Measurements from ENCODE around the gene ZNF398. TPM values are rescaled to one million over a fixed set of nuclear protein-coding genes. Genes with fewer than 3 reads are reported as not detected.
A peak's percentile ranks its signal among the peaks of the same experiment; 100 is the strongest.

The ZNF398 gene
- total and polyA plus RNA-seq, 9 of the 15 experiments (the other 6 are each of a cell fraction or from before 2014, with no cell fraction given), result 4.0 to 18.6 (median 10.4) TPM

DNA sequence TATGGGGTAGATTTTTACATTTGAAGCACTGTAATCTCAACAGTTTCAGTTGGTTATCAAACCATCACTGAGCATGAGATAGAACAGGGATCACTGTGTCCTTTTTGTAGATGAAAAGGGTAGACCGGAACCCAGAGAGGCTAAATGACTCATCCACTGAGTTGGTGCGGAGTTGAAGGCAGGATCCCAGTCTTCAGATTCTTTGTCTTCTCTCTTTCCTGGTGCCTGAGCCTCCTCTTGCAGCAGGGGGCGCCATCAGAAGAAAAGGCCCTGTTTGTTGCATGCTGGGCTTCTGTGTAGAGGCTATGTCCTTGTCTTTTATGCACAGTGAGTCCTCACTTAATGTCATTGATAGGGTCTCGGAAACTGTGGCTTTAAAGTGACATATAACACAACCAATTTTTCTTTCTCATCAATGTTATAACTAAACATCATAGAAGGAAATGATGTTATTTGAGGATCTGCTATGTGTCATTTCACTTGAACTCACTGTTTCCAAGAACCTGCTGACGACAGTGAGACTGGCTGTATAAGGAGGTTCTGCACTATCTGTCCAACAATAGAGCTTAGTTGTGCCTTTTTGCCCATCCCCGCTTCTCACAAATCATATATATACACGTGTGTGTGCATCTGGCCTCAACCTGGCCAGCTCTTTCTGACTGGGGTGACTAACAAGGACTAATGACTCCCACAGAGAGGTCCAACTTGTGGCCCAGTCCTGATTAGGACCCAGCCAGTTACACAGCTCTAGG, 62.4 kb downstream of the ZNF398 start:
- in situ Hi-C loops (cut with MboI) (no loop called here), intact Hi-C loops (cut with micrococcal nuclease) (no loop called here)
- Histone ChIP-seq H3K27ac (ENCODE audit: extremely low read depth, low read depth, low read length) (0 out of 3 replicates have a peak overlapping the region, but pooled peaks have one; percentile 2), H3K4me2 (ENCODE audit: insufficient read depth, low read length) (no peak overlapping the region), H3K79me2 (ENCODE audit: control insufficient read depth, insufficient read depth, low read length) (no peaks in the 10 kb centered on the region), H3K36me3 (ENCODE audit: control insufficient read depth, insufficient read depth, low read length) (peaks cover 90% of the 10 kb centered on the region), H3K4me3 (no peak overlapping the region), H2AFZ (ENCODE audit: low read depth, low read length) (no peak overlapping the region), H3K4me1 (replicated peaks in 1 of 2; ENCODE audit: control insufficient read depth in 2 of 2, insufficient read depth in 2 of 2, low read length in 2 of 2) (0 out of 5 replicates have a peak, but pooled peaks cover 0 to 2% of the 10 kb centered on the region in 2 experiments), H3K27me3 (ENCODE audit: control insufficient read depth in 2 of 2, insufficient read depth in 2 of 2, low read length in 2 of 2) (no peaks in the 10 kb centered on the region), H3K9me1 (ENCODE audit: control insufficient read depth, insufficient read depth, low read length) (no peaks in the 10 kb centered on the region), H3K9ac (ENCODE audit: insufficient read depth in 1 of 2, low read depth in 2 of 2, low read length in 2 of 2) (no peak overlapping the region), H4K20me1 (replicated peaks; ENCODE audit: control insufficient read depth, insufficient read depth, low read length) (peaks cover 6% of the 10 kb centered on the region; the same call in 1 of the 2 replicates), H3K9me3 (replicated peaks; ENCODE audit: control insufficient read depth, insufficient read depth, low read depth, low read length) (no peaks in the 10 kb centered on the region)
- ATAC-seq, result peak; percentile 93
- peak; percentile 82 to 88 (median 86) for DNase-seq (ENCODE audit: extremely low read depth in 1 of 4, low spot score in 3 of 4)
- POLR2A ChIA-PET, result interaction anchor here (1.3 kb wide), 1 partner anchor 14 kb away, joined by 3 read pairs; the partner anchor contains the start of gene ZNF282
- BruUV-seq (replicated peaks), result no TSS peak
- peak; percentile 95 for FAIRE-seq
- WGBS (ENCODE audit: insufficient coverage, low coverage, missing lambda C conversion rate), result 46% methylated on average over 7 of the region's 7 CpGs
- CTCF ChIA-PET (ENCODE audit: low intra/inter-chr PET ratio), result interaction anchor here (2.0 kb wide), 1 partner anchor 213 kb away, joined by 8 read pairs; no protein-coding TSS in a partner anchor
- TF ChIP-seq, protein P1, sequence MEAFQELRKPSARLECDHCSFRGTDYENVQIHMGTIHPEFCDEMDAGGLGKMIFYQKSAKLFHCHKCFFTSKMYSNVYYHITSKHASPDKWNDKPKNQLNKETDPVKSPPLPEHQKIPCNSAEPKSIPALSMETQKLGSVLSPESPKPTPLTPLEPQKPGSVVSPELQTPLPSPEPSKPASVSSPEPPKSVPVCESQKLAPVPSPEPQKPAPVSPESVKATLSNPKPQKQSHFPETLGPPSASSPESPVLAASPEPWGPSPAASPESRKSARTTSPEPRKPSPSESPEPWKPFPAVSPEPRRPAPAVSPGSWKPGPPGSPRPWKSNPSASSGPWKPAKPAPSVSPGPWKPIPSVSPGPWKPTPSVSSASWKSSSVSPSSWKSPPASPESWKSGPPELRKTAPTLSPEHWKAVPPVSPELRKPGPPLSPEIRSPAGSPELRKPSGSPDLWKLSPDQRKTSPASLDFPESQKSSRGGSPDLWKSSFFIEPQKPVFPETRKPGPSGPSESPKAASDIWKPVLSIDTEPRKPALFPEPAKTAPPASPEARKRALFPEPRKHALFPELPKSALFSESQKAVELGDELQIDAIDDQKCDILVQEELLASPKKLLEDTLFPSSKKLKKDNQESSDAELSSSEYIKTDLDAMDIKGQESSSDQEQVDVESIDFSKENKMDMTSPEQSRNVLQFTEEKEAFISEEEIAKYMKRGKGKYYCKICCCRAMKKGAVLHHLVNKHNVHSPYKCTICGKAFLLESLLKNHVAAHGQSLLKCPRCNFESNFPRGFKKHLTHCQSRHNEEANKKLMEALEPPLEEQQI (IDR thresholded peaks at IDR 0.05), result 0 out of 2 replicates have a peak, but pooled peaks have one; percentile 16
- TF ChIP-seq, protein P2, sequence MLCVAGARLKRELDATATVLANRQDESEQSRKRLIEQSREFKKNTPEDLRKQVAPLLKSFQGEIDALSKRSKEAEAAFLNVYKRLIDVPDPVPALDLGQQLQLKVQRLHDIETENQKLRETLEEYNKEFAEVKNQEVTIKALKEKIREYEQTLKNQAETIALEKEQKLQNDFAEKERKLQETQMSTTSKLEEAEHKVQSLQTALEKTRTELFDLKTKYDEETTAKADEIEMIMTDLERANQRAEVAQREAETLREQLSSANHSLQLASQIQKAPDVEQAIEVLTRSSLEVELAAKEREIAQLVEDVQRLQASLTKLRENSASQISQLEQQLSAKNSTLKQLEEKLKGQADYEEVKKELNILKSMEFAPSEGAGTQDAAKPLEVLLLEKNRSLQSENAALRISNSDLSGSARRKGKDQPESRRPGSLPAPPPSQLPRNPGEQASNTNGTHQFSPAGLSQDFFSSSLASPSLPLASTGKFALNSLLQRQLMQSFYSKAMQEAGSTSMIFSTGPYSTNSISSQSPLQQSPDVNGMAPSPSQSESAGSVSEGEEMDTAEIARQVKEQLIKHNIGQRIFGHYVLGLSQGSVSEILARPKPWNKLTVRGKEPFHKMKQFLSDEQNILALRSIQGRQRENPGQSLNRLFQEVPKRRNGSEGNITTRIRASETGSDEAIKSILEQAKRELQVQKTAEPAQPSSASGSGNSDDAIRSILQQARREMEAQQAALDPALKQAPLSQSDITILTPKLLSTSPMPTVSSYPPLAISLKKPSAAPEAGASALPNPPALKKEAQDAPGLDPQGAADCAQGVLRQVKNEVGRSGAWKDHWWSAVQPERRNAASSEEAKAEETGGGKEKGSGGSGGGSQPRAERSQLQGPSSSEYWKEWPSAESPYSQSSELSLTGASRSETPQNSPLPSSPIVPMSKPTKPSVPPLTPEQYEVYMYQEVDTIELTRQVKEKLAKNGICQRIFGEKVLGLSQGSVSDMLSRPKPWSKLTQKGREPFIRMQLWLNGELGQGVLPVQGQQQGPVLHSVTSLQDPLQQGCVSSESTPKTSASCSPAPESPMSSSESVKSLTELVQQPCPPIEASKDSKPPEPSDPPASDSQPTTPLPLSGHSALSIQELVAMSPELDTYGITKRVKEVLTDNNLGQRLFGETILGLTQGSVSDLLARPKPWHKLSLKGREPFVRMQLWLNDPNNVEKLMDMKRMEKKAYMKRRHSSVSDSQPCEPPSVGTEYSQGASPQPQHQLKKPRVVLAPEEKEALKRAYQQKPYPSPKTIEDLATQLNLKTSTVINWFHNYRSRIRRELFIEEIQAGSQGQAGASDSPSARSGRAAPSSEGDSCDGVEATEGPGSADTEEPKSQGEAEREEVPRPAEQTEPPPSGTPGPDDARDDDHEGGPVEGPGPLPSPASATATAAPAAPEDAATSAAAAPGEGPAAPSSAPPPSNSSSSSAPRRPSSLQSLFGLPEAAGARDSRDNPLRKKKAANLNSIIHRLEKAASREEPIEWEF (CRISPR knock-in tag; IDR thresholded peaks at IDR 0.05), result no peak
- TF ChIP-seq, protein P3, sequence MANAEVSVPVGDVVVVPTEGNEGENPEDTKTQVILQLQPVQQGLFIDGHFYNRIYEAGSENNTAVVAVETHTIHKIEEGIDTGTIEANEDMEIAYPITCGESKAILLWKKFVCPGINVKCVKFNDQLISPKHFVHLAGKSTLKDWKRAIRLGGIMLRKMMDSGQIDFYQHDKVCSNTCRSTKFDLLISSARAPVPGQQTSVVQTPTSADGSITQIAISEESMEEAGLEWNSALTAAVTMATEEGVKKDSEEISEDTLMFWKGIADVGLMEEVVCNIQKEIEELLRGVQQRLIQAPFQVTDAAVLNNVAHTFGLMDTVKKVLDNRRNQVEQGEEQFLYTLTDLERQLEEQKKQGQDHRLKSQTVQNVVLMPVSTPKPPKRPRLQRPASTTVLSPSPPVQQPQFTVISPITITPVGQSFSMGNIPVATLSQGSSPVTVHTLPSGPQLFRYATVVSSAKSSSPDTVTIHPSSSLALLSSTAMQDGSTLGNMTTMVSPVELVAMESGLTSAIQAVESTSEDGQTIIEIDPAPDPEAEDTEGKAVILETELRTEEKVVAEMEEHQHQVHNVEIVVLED (CRISPR knock-in tag; IDR thresholded peaks at IDR 0.05), result no peak
- no peak for TF ChIP-seq FOXM1 (IDR thresholded peaks at IDR 0.05; ENCODE audit: low read depth)
- TF ChIP-seq FOXM1 (CRISPR knock-in tag; IDR thresholded peaks at IDR 0.05; ENCODE audit: low read depth), result no peak
- TF ChIP-seq MAFG (tag; conservative IDR thresholded peaks at IDR 0.05), result no peak
- TF ChIP-seq PML (IDR thresholded peaks at IDR 0.05; ENCODE audit: low read length), result 0 out of 2 replicates have a peak, but pooled peaks have one; percentile 21
- TF ChIP-seq TGIF2 (CRISPR knock-in tag; IDR thresholded peaks at IDR 0.05), result no peak
- TF ChIP-seq NEUROD1 (IDR thresholded peaks at IDR 0.05; ENCODE audit: borderline replicate concordance, low read depth, low read length, partially characterized antibody), result no peak
- peak; percentile 41; the same call in 1 of the 2 replicates for TF ChIP-seq ZNF445 (CRISPR knock-in tag; IDR thresholded peaks at IDR 0.05; ENCODE audit: low read depth)
- TF ChIP-seq KLF10 (CRISPR knock-in tag; IDR thresholded peaks at IDR 0.05), result no peak
- no peak for TF ChIP-seq ETS2 (tag; IDR thresholded peaks at IDR 0.05; ENCODE audit: borderline replicate concordance, poor library complexity, severe bottlenecking)

Measured in K562 (cell line).